ENCODE measurements around the gene VPS16.
"Not testable (repeated sequence)": the region's sequence is repeated elsewhere in the genome, so short reads cannot be mapped to it uniquely, and the experiment has no call there.

VPS16 gene

GRCh38 chr20:2816583-2817340 is 23.8 kb upstream of the VPS16 start:
- peaks cover 9% of the 10 kb centered on the region for H3K4me1 Mint-ChIP-seq (ENCODE audit: low read depth)
- peaks cover 39% of the 10 kb centered on the region for H3K27me3 Mint-ChIP-seq
- no peak overlapping the region for H3K27ac Mint-ChIP-seq
- H3K36me3 Mint-ChIP-seq (ENCODE audit: low read depth) = no peaks in the 10 kb centered on the region
- no peak overlapping the region for H3K4me3 Mint-ChIP-seq
- peaks cover 5% of the 10 kb centered on the region for H3K9me3 Mint-ChIP-seq

- H3K27me3 Mint-ChIP-seq = peaks cover 36% of the 10 kb centered on the region
Measured at GRCh38 chr20:2817341-2817726, 23.2 kb upstream of the VPS16 start.

GRCh38 chr20:2817891-2818595 is 22.5 kb upstream of the VPS16 start:
- H3K4me3 Mint-ChIP-seq = no peak overlapping the region
- no peaks in the 10 kb centered on the region for H3K36me3 Mint-ChIP-seq (ENCODE audit: low read depth)
- peaks cover 32% of the 10 kb centered on the region for H3K27me3 Mint-ChIP-seq
- no peak overlapping the region for H3K27ac Mint-ChIP-seq
- peaks cover 14% of the 10 kb centered on the region for H3K4me1 Mint-ChIP-seq (ENCODE audit: low read depth)
- H3K9me3 Mint-ChIP-seq = no peaks in the 10 kb centered on the region

More at GRCh38 chr20:2817341-2817726, 23.2 kb upstream of the VPS16 start:
- Mint-ChIP-seq H3K9me3 (peaks cover 3% of the 10 kb centered on the region), H3K4me1 (ENCODE audit: low read depth) (peaks cover 14% of the 10 kb centered on the region), H3K4me3 (no peak overlapping the region), H3K36me3 (ENCODE audit: low read depth) (no peaks in the 10 kb centered on the region), H3K27ac (no peak overlapping the region)

GRCh38 chr20:2820084-2820895 is 20.3 kb upstream of the VPS16 start:
- H3K27ac Mint-ChIP-seq = no peak overlapping the region
- H3K4me3 Mint-ChIP-seq = no peak overlapping the region
- no peaks in the 10 kb centered on the region for H3K36me3 Mint-ChIP-seq (ENCODE audit: low read depth)
- H3K4me1 Mint-ChIP-seq (ENCODE audit: low read depth) = peaks cover 14% of the 10 kb centered on the region
- peaks cover 21% of the 10 kb centered on the region for H3K27me3 Mint-ChIP-seq
- no peaks in the 10 kb centered on the region for H3K9me3 Mint-ChIP-seq

GRCh38 chr20:2820896-2821869 is 19.4 kb upstream of the VPS16 start:
- no peaks in the 10 kb centered on the region for H3K9me3 Mint-ChIP-seq
- no peaks in the 10 kb centered on the region for H3K36me3 Mint-ChIP-seq (ENCODE audit: low read depth)

GRCh38 chr20:2822073-2822472 is 18.5 kb upstream of the VPS16 start:
- Mint-ChIP-seq H3K9me3 (no peaks in the 10 kb centered on the region), H3K4me3 (peak overlapping the region; percentile 13), H3K36me3 (ENCODE audit: low read depth) (no peaks in the 10 kb centered on the region), H3K4me1 (ENCODE audit: low read depth) (peaks cover 26% of the 10 kb centered on the region), H3K27me3 (peaks cover 30% of the 10 kb centered on the region), H3K27ac (peak overlapping the region; percentile 31)

More at GRCh38 chr20:2820896-2821869, 19.4 kb upstream of the VPS16 start:
- peaks cover 21% of the 10 kb centered on the region for H3K4me1 Mint-ChIP-seq (ENCODE audit: low read depth)
- peaks cover 24% of the 10 kb centered on the region for H3K27me3 Mint-ChIP-seq
- H3K4me3 Mint-ChIP-seq = peak overlapping the region; percentile 26
- peak overlapping the region; percentile 33 for H3K27ac Mint-ChIP-seq

GRCh38 chr20:2825761-2826160 is 14.8 kb upstream of the VPS16 start:
- Mint-ChIP-seq H3K4me3 (no peak overlapping the region), H3K4me1 (ENCODE audit: low read depth) (peaks cover 22% of the 10 kb centered on the region), H3K27me3 (peaks cover 25% of the 10 kb centered on the region), H3K27ac (peak overlapping the region; percentile 31), H3K36me3 (ENCODE audit: low read depth) (no peaks in the 10 kb centered on the region), H3K9me3 (no peaks in the 10 kb centered on the region)

GRCh38 chr20:2826655-2827054 is 13.9 kb upstream of the VPS16 start:
- no peak overlapping the region for H3K4me3 Mint-ChIP-seq
- no peak overlapping the region for H3K27ac Mint-ChIP-seq
- H3K4me1 Mint-ChIP-seq (ENCODE audit: low read depth) = peaks cover 20% of the 10 kb centered on the region
- no peaks in the 10 kb centered on the region for H3K9me3 Mint-ChIP-seq
- no peaks in the 10 kb centered on the region for H3K36me3 Mint-ChIP-seq (ENCODE audit: low read depth)
- peaks cover 22% of the 10 kb centered on the region for H3K27me3 Mint-ChIP-seq

GRCh38 chr20:2829376-2829775 is 11.2 kb upstream of the VPS16 start:
- Mint-ChIP-seq H3K27ac (no peak overlapping the region), H3K9me3 (no peaks in the 10 kb centered on the region), H3K4me1 (ENCODE audit: low read depth) (peaks cover 21% of the 10 kb centered on the region), H3K36me3 (ENCODE audit: low read depth) (peaks cover 3% of the 10 kb centered on the region), H3K27me3 (peaks cover 19% of the 10 kb centered on the region), H3K4me3 (no peak overlapping the region)

- H3K9me3 Mint-ChIP-seq = not testable (repeated sequence)
Measured at GRCh38 chr20:2831206-2831605, 9.3 kb upstream of the VPS16 start.

GRCh38 chr20:2833761-2834160 is 6.8 kb upstream of the VPS16 start:
- Mint-ChIP-seq H3K27ac (no peak overlapping the region), H3K9me3 (no peaks in the 10 kb centered on the region), H3K4me1 (ENCODE audit: low read depth) (peaks cover 11% of the 10 kb centered on the region), H3K27me3 (peaks cover 4% of the 10 kb centered on the region), H3K4me3 (no peak overlapping the region), H3K36me3 (ENCODE audit: low read depth) (peaks cover 18% of the 10 kb centered on the region)

More at GRCh38 chr20:2831206-2831605, 9.3 kb upstream of the VPS16 start:
- not testable (repeated sequence) for H3K4me3 Mint-ChIP-seq, H3K27ac Mint-ChIP-seq
- Mint-ChIP-seq H3K27me3 (peaks cover 16% of the 10 kb centered on the region), H3K4me1 (ENCODE audit: low read depth) (peaks cover 13% of the 10 kb centered on the region), H3K36me3 (ENCODE audit: low read depth) (peaks cover 14% of the 10 kb centered on the region)

- Mint-ChIP-seq H3K4me3 (no peak overlapping the region), H3K27ac (no peak overlapping the region), H3K9me3 (peaks cover 3% of the 10 kb centered on the region), H3K36me3 (ENCODE audit: low read depth) (peaks cover 22% of the 10 kb centered on the region), H3K27me3 (no peaks in the 10 kb centered on the region), H3K4me1 (ENCODE audit: low read depth) (peaks cover 17% of the 10 kb centered on the region)
Measured at GRCh38 chr20:2834401-2835110, 6.0 kb upstream of the VPS16 start.

- H3K4me1 Mint-ChIP-seq (ENCODE audit: low read depth) = peaks cover 20% of the 10 kb centered on the region
- peaks cover 23% of the 10 kb centered on the region for H3K36me3 Mint-ChIP-seq (ENCODE audit: low read depth)
- H3K27ac Mint-ChIP-seq = no peak overlapping the region
- H3K27me3 Mint-ChIP-seq = no peaks in the 10 kb centered on the region
- H3K4me3 Mint-ChIP-seq = no peak overlapping the region
- peaks cover 3% of the 10 kb centered on the region for H3K9me3 Mint-ChIP-seq
Measured at GRCh38 chr20:2835331-2835796, 5.2 kb upstream of the VPS16 start.
